ENCODE data around the gene RACK1.

- no peak for TF ChIP-seq CTCF (IDR thresholded peaks at IDR 0.05; ENCODE audit: low read length)
- TF ChIP-seq EZH2 (IDR thresholded peaks at IDR 0.05; ENCODE audit: borderline replicate concordance, low read length), result no peak
Measured at GRCh38 chr5:181189363-181189961, 54.2 kb downstream of the RACK1 start.

Data from OCI-LY1 (cell line).